KMS-11 (cell line): ENCODE data around the gene GRHL3.

Experiments used
- H2AFZ ChIP-seq: fragments of 200-600 bp; sonication (generic); 2 replicates; pipeline ENCODE4 v1.6.1; 2016; ENCODE audit warnings: antibody characterized with exemption, mixed run types, low read depth
- H3K27ac ChIP-seq: fragments of 200-600 bp; sonication (generic); 2 replicates; pipeline ENCODE4 v1.6.1; 2016; ENCODE audit warnings: mild to moderate bottlenecking, mixed run types
- H3K27me3 ChIP-seq: fragments of 200-600 bp; sonication (generic); 2 replicates; pipeline ENCODE4 v1.6.1; 2017; ENCODE audit warnings: mild to moderate bottlenecking, low read depth, mixed run types, moderate library complexity; ENCODE audit not compliant: insufficient read depth
- H3K36me3 ChIP-seq: fragments of 200-600 bp; sonication (generic); 2 replicates; pipeline ENCODE4 v1.6.1; 2017; ENCODE audit warnings: mild to moderate bottlenecking, mixed run types; ENCODE audit not compliant: insufficient read depth
- H3K4me1 ChIP-seq: fragments of 200-600 bp; sonication (generic); 2 replicates; pipeline ENCODE4 v1.6.1; 2016; ENCODE audit warnings: mild to moderate bottlenecking, low read depth, mixed run types; ENCODE audit not compliant: poor library complexity, severe bottlenecking
- H3K4me2 ChIP-seq: fragments of 200-600 bp; sonication (generic); 2 replicates; pipeline ENCODE4 v1.7.0; 2016; ENCODE audit warnings: mild to moderate bottlenecking, mixed run types
- H3K4me3 ChIP-seq: fragments of 200-600 bp; sonication (generic); IDR thresholded peaks from 2 replicates; pipeline ENCODE4 v1.6.1; 2017; ENCODE audit warnings: low read depth, low read length, mixed read lengths; ENCODE audit not compliant: insufficient read depth
- H3K79me2 ChIP-seq: fragments of 200-600 bp; sonication (generic); 2 replicates; pipeline ENCODE4 v1.6.1; 2016; ENCODE audit warnings: low read depth, mixed run types; ENCODE audit not compliant: insufficient read depth
- H3K9ac ChIP-seq: fragments of 200-600 bp; sonication (generic); 2 replicates; pipeline ENCODE4 v1.6.1; 2016; ENCODE audit warnings: mild to moderate bottlenecking, mixed run types
- H4K20me1 ChIP-seq: fragments of 200-600 bp; sonication (generic); 2 replicates; pipeline ENCODE4 v1.6.1; 2016; ENCODE audit warnings: mild to moderate bottlenecking, mixed run types; ENCODE audit not compliant: insufficient read depth
- TF ChIP-seq, protein P1 (sequence below): fragments of 200-600 bp; sonication (generic); conservative IDR thresholded peaks from 2 replicates; pipeline ENCODE4 v1.6.1; 2017; ENCODE audit warnings: low read depth, mild to moderate bottlenecking, antibody characterized with exemption, low read length, moderate library complexity, mixed read lengths

The GRHL3 gene

DNA sequence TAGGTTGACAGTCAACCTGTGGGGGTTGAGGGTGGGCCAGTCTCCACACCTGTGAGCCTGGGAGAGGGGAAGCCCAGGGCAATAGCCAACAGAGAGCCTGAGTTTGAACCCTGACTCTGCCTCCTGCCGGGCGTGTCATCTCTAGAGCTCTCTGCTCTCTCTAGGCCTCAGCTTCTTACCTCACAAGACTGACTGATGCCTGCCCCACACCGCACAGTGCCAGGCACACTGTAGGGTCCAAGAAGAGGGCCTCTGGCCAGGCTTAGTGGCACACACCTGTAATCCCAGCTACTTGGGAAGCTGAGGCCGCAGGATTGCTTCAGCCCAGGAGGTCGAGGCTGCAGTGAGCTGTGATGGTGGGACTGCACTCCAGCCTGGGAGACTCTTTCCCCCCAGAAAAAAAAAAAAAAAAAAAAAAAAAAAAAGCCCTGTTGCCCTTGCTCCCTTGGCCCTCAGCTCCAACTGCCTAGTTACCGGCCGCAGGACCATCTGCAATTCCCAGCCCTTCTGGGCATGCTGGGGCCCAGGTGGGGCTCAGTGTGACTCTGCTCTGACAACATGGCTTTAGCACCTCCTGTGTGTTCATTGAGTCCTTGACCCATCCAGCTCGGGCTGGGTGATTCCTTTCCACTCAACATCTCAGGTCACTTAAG, 25.1 kb downstream of the GRHL3 start:
- H3K4me2 ChIP-seq = no peak overlapping the region
- H3K27ac ChIP-seq = no peak overlapping the region
- H3K27me3 ChIP-seq = no peaks in the 10 kb centered on the region
- H3K4me3 ChIP-seq = no peak overlapping the region
- no peaks in the 10 kb centered on the region for H3K4me1 ChIP-seq
- H3K9ac ChIP-seq = no peak overlapping the region
- H2AFZ ChIP-seq = no peak overlapping the region
- TF ChIP-seq, protein P1, sequence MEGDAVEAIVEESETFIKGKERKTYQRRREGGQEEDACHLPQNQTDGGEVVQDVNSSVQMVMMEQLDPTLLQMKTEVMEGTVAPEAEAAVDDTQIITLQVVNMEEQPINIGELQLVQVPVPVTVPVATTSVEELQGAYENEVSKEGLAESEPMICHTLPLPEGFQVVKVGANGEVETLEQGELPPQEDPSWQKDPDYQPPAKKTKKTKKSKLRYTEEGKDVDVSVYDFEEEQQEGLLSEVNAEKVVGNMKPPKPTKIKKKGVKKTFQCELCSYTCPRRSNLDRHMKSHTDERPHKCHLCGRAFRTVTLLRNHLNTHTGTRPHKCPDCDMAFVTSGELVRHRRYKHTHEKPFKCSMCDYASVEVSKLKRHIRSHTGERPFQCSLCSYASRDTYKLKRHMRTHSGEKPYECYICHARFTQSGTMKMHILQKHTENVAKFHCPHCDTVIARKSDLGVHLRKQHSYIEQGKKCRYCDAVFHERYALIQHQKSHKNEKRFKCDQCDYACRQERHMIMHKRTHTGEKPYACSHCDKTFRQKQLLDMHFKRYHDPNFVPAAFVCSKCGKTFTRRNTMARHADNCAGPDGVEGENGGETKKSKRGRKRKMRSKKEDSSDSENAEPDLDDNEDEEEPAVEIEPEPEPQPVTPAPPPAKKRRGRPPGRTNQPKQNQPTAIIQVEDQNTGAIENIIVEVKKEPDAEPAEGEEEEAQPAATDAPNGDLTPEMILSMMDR = no peak
- H4K20me1 ChIP-seq = no peaks in the 10 kb centered on the region
- no peaks in the 10 kb centered on the region for H3K36me3 ChIP-seq
- no peaks in the 10 kb centered on the region for H3K79me2 ChIP-seq

DNA sequence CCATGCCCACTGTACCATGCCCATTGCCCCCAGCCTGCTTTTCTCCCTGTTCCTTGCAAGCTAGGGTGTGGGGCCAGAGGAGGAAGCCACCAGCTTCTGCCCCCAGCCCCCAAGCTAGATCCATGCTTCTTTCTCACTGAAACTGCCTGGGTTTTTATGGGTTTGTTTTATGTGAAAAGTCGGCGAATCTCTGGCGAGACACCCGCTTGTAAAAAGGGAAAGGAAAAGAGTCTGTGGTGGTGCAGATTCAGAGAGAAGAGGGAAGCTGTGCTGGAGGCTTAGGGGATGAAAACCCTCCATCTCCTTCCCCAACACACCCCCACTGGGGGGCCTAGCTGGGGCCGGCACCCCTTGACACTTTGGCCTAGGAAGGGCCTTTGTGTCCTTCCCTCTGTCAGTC, 26.2 kb downstream of the GRHL3 start:
- Histone ChIP-seq H3K27ac (no peak overlapping the region), H3K36me3 (no peaks in the 10 kb centered on the region), H4K20me1 (no peaks in the 10 kb centered on the region), H3K4me2 (no peak overlapping the region), H3K9ac (no peak overlapping the region), H3K27me3 (no peaks in the 10 kb centered on the region), H3K4me1 (peaks cover 1% of the 10 kb centered on the region), H3K79me2 (no peaks in the 10 kb centered on the region), H2AFZ (no peak overlapping the region), H3K4me3 (no peak overlapping the region)
- TF ChIP-seq, protein P1 = no peak

DNA sequence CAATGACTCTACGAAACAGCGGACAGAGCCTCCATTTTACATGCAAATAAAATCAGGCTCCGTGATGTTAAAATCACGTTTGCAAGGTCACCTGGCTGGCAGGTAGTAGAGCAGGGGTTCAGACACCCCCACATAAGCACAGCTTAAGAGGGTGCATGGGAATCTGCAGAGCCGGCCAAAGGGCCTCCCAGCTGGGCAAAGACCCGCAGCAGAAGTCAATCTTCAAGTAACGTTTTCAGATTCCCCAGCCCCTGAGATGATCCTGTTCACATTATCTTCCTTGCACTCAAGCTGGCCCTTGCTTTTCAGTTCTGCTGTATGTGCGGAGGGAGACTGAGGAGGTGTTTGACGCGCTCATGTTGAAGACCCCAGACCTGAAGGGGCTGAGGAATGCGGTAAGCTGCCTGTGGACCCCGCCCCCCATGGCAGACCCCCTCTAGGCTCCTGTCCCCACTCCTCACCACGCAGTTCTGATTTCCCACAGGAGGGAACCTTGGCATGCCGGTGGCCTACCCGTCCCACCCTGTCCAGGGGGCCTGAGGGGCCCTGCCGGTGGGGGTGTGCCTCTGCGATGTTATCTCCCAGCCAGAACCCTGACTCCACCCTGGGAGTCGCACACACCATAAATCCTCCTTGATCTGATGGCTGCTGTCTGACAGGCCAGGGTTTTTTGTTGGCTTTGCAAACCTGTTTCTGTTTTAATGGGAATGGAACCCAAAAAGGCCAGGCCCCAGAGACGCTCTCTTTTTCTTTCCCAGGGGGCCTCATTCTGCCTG, 28.2 kb downstream of the GRHL3 start:
- Histone ChIP-seq H3K79me2 (no peaks in the 10 kb centered on the region), H3K27ac (no peak overlapping the region), H2AFZ (no peak overlapping the region), H4K20me1 (no peaks in the 10 kb centered on the region), H3K27me3 (no peaks in the 10 kb centered on the region), H3K9ac (no peak overlapping the region), H3K4me2 (no peak overlapping the region), H3K36me3 (no peaks in the 10 kb centered on the region), H3K4me3 (no peak overlapping the region), H3K4me1 (peaks cover 21% of the 10 kb centered on the region)
- TF ChIP-seq, protein P1 = no peak

DNA sequence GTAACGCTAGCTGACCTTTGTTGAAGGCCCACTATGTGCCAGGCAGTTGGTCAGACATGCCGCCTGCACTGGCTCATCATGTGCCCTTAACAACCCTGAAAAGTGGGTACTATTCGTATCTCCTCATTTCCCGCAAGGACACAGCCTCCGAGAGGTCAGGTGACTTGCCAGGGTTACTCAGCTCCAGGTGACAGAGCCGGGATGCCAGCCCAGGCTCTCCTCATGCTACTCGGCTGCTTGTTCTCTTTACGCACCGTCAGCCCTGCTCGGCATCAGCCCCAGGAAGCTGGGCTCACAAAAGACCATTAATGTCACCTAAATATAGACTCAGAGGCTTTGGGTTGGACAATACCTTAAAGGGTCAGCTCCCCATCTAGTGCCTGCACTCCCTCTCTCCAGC, 29.0 kb downstream of the GRHL3 start:
- Histone ChIP-seq H3K79me2 (no peaks in the 10 kb centered on the region), H3K4me2 (no peak overlapping the region), H3K4me1 (peaks cover 30% of the 10 kb centered on the region), H3K4me3 (no peak overlapping the region), H3K9ac (no peak overlapping the region), H2AFZ (no peak overlapping the region), H3K27ac (no peak overlapping the region), H4K20me1 (no peaks in the 10 kb centered on the region), H3K36me3 (no peaks in the 10 kb centered on the region), H3K27me3 (no peaks in the 10 kb centered on the region)
- TF ChIP-seq, protein P1 = no peak
